Measurements from ENCODE around the gene VSX2.

Gene VSX2

DNA sequence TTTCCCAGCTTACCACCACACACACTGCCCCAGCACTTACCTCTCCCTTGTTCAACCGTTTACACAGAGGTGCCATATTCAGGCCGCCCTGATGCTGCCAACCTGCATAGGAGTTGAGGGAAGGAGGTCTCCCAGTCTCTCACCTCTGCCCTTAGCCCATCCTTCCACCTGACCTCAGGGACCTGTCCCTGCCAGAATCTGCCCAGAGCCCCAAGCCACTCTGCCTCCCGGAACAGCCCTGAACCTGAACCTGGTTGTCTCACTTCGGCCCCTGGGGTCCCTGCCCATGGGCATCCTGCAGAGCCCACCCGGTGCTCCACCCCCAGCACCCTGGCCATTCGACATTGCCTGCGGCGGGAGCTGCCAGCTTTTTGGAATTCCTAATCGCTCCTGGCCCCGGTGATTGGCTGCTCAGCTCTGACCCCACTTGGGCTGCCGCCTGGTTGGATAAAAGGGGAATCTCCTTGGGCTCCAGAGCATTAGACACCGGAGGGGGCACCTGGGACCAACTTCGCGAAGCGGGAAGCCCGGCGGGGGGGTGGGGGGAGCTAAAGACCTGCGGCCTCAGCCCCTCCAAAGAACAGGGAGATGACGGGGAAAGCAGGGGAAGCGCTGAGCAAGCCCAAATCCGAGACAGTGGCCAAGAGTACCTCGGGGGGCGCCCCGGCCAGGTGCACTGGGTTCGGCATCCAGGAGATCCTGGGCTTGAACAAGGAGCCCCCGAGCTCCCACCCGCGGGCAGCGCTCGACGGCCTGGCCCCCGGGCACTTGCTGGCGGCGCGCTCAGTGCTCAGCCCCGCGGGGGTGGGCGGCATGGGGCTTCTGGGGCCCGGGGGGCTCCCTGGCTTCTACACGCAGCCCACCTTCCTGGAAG is at the start of gene VSX2:
VSX2 (plus strand) TSS at position 476 of the 874 bp plus-strand sequence; CDS start at position 589, 113 bp downstream.
- Histone ChIP-seq H3K9ac (ENCODE audit: low read depth, low read length) (no peak within 1 kb of the TSS), H3K4me3 (ENCODE audit: low read depth, low read length) (peak within 1 kb of the TSS; percentile 47), H3K27ac (ENCODE audit: low read depth, low read length) (no peak within 1 kb of the TSS), H3K36me3 (ENCODE audit: control insufficient read depth, insufficient read depth, low read length) (no peaks in the 10 kb centered on the region), H3K4me1 (ENCODE audit: control insufficient read depth, insufficient read depth, low read length) (peaks cover 43% of the 10 kb centered on the region), H3K9me3 (ENCODE audit: control insufficient read depth, insufficient read depth, low read length) (no peaks in the 10 kb centered on the region), H3K27me3 (ENCODE audit: control insufficient read depth, insufficient read depth, low read length) (peaks cover 72% of the 10 kb centered on the region)

- Histone ChIP-seq H3K9ac (ENCODE audit: low read depth, low read length) (no peak overlapping the region), H3K4me3 (ENCODE audit: low read depth, low read length) (no peak overlapping the region), H3K4me1 (ENCODE audit: control insufficient read depth, insufficient read depth, low read length) (no peaks in the 10 kb centered on the region), H3K36me3 (ENCODE audit: control insufficient read depth, insufficient read depth, low read length) (0 out of 2 replicates have a peak, but pooled peaks cover 4% of the 10 kb centered on the region), H3K27me3 (ENCODE audit: control insufficient read depth, insufficient read depth, low read length) (no peaks in the 10 kb centered on the region), H3K9me3 (ENCODE audit: control insufficient read depth, insufficient read depth, low read length) (no peaks in the 10 kb centered on the region), H3K27ac (ENCODE audit: low read depth, low read length) (no peak overlapping the region)
Measured at GRCh38 chr14:74190927-74191575, 48.2 kb upstream of the VSX2 start.

- Histone ChIP-seq H3K4me1 (ENCODE audit: control insufficient read depth, insufficient read depth, low read length) (no peaks in the 10 kb centered on the region), H3K27ac (ENCODE audit: low read depth, low read length) (no peak overlapping the region), H3K9me3 (ENCODE audit: control insufficient read depth, insufficient read depth, low read length) (no peaks in the 10 kb centered on the region), H3K36me3 (ENCODE audit: control insufficient read depth, insufficient read depth, low read length) (peaks cover 14% of the 10 kb centered on the region), H3K9ac (ENCODE audit: low read depth, low read length) (no peak overlapping the region), H3K27me3 (ENCODE audit: control insufficient read depth, insufficient read depth, low read length) (no peaks in the 10 kb centered on the region), H3K4me3 (ENCODE audit: low read depth, low read length) (no peak overlapping the region)
Measured at GRCh38 chr14:74194506-74195274, 44.6 kb upstream of the VSX2 start.

GRCh38 chr14:74195623-74196022 is 43.6 kb upstream of the VSX2 start:
- H3K9me3 ChIP-seq (ENCODE audit: control insufficient read depth, insufficient read depth, low read length), result no peaks in the 10 kb centered on the region
- peaks cover 18% of the 10 kb centered on the region for H3K36me3 ChIP-seq (ENCODE audit: control insufficient read depth, insufficient read depth, low read length)
- no peaks in the 10 kb centered on the region for H3K27me3 ChIP-seq (ENCODE audit: control insufficient read depth, insufficient read depth, low read length)
- no peaks in the 10 kb centered on the region for H3K4me1 ChIP-seq (ENCODE audit: control insufficient read depth, insufficient read depth, low read length)
- H3K4me3 ChIP-seq (ENCODE audit: low read depth, low read length), result no peak overlapping the region
- H3K27ac ChIP-seq (ENCODE audit: low read depth, low read length), result no peak overlapping the region
- no peak overlapping the region for H3K9ac ChIP-seq (ENCODE audit: low read depth, low read length)

- peaks cover 26% of the 10 kb centered on the region for H3K36me3 ChIP-seq (ENCODE audit: control insufficient read depth, insufficient read depth, low read length)
- H3K9me3 ChIP-seq (ENCODE audit: control insufficient read depth, insufficient read depth, low read length), result no peaks in the 10 kb centered on the region
- no peak overlapping the region for H3K27ac ChIP-seq (ENCODE audit: low read depth, low read length)
- no peaks in the 10 kb centered on the region for H3K4me1 ChIP-seq (ENCODE audit: control insufficient read depth, insufficient read depth, low read length)
- H3K4me3 ChIP-seq (ENCODE audit: low read depth, low read length), result no peak overlapping the region
- H3K27me3 ChIP-seq (ENCODE audit: control insufficient read depth, insufficient read depth, low read length), result no peaks in the 10 kb centered on the region
- H3K9ac ChIP-seq (ENCODE audit: low read depth, low read length), result no peak overlapping the region
Measured at GRCh38 chr14:74198441-74199234, 40.6 kb upstream of the VSX2 start.

- Histone ChIP-seq H3K4me1 (ENCODE audit: control insufficient read depth, insufficient read depth, low read length) (no peaks in the 10 kb centered on the region), H3K27me3 (ENCODE audit: control insufficient read depth, insufficient read depth, low read length) (no peaks in the 10 kb centered on the region), H3K4me3 (ENCODE audit: low read depth, low read length) (no peak overlapping the region), H3K9ac (ENCODE audit: low read depth, low read length) (no peak overlapping the region), H3K9me3 (ENCODE audit: control insufficient read depth, insufficient read depth, low read length) (no peaks in the 10 kb centered on the region), H3K36me3 (ENCODE audit: control insufficient read depth, insufficient read depth, low read length) (peaks cover 26% of the 10 kb centered on the region), H3K27ac (ENCODE audit: low read depth, low read length) (no peak overlapping the region)
Measured at GRCh38 chr14:74202113-74202512, 37.1 kb upstream of the VSX2 start.

DNA sequence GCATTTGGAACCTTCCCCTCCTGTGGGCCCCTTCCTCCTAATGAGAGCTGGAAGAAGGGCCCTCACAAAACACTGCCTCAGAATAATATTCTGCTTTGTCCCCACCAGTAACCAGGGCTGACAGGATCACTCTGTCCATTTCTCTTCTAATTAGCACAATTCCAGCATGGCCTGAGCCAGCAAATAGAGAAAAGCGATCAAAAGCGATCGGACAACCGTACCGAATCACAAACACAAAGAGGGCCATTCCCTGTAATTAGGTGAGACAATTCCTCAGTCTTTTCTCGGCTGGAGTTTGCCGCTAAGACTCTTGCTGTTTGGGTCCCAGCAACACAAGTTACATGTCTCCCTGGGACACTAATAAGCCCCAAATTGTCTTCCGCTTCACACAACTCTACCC is 35.6 kb upstream of the VSX2 start:
- Histone ChIP-seq H3K27ac (ENCODE audit: low read depth, low read length) (no peak overlapping the region), H3K9ac (ENCODE audit: low read depth, low read length) (no peak overlapping the region), H3K4me3 (ENCODE audit: low read depth, low read length) (no peak overlapping the region), H3K36me3 (ENCODE audit: control insufficient read depth, insufficient read depth, low read length) (peaks cover 26% of the 10 kb centered on the region), H3K4me1 (ENCODE audit: control insufficient read depth, insufficient read depth, low read length) (no peaks in the 10 kb centered on the region), H3K27me3 (ENCODE audit: control insufficient read depth, insufficient read depth, low read length) (no peaks in the 10 kb centered on the region), H3K9me3 (ENCODE audit: control insufficient read depth, insufficient read depth, low read length) (no peaks in the 10 kb centered on the region)

DNA sequence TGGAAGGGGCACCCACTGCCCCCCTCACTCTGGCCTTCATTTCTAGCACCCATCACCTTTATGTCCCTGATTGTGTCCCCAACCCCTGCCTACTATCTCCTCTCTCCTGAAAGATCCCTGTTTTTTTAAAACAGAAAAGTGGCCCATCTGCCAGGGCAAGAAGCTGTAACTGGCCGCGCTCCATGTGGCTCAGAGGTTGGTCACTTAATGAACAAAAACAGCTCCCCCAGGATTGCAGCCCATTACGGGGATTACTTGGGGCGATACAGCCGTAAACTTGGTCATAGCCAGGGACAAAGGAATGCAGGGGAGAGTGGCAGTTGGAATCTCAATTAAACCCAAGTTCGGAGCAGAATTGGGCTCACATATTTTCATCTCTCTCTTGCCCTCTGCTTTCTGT is 34.8 kb upstream of the VSX2 start:
- Histone ChIP-seq H3K27ac (ENCODE audit: low read depth, low read length) (no peak overlapping the region), H3K9ac (ENCODE audit: low read depth, low read length) (no peak overlapping the region), H3K4me1 (ENCODE audit: control insufficient read depth, insufficient read depth, low read length) (no peaks in the 10 kb centered on the region), H3K9me3 (ENCODE audit: control insufficient read depth, insufficient read depth, low read length) (no peaks in the 10 kb centered on the region), H3K4me3 (ENCODE audit: low read depth, low read length) (no peak overlapping the region), H3K27me3 (ENCODE audit: control insufficient read depth, insufficient read depth, low read length) (no peaks in the 10 kb centered on the region), H3K36me3 (ENCODE audit: control insufficient read depth, insufficient read depth, low read length) (peaks cover 18% of the 10 kb centered on the region)

GRCh38 chr14:74205882-74206281 is 33.4 kb upstream of the VSX2 start:
- H3K27ac ChIP-seq (ENCODE audit: low read depth, low read length), result no peak overlapping the region
- H3K9ac ChIP-seq (ENCODE audit: low read depth, low read length), result no peak overlapping the region
- H3K36me3 ChIP-seq (ENCODE audit: control insufficient read depth, insufficient read depth, low read length), result peaks cover 9% of the 10 kb centered on the region
- H3K9me3 ChIP-seq (ENCODE audit: control insufficient read depth, insufficient read depth, low read length), result no peaks in the 10 kb centered on the region
- no peak overlapping the region for H3K4me3 ChIP-seq (ENCODE audit: low read depth, low read length)
- H3K27me3 ChIP-seq (ENCODE audit: control insufficient read depth, insufficient read depth, low read length), result no peaks in the 10 kb centered on the region
- H3K4me1 ChIP-seq (ENCODE audit: control insufficient read depth, insufficient read depth, low read length), result no peaks in the 10 kb centered on the region

DNA sequence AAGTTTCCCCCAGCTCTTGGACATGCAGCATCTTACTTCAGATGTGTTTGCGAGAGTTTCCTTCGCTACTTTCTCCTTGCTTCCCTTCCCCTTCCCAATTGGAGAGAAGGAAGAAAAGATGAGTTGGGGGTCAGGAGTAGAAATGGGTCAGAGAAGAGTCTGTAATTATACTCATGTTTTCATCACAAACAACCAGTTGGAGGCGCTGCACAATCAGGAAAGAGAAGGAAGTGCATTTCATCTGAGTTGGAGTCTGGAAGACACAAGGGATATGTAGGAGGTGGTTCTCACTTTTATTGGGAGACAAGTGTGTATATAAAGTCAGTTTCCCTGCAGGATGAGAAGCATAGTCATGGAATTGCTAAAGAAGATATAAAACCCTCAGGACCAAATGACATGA is 31.3 kb upstream of the VSX2 start:
- no peak overlapping the region for H3K27ac ChIP-seq (ENCODE audit: low read depth, low read length)
- H3K36me3 ChIP-seq (ENCODE audit: control insufficient read depth, insufficient read depth, low read length), result peaks cover 4% of the 10 kb centered on the region
- no peaks in the 10 kb centered on the region for H3K9me3 ChIP-seq (ENCODE audit: control insufficient read depth, insufficient read depth, low read length)
- no peaks in the 10 kb centered on the region for H3K4me1 ChIP-seq (ENCODE audit: control insufficient read depth, insufficient read depth, low read length)
- H3K9ac ChIP-seq (ENCODE audit: low read depth, low read length), result no peak overlapping the region
- H3K4me3 ChIP-seq (ENCODE audit: low read depth, low read length), result no peak overlapping the region
- H3K27me3 ChIP-seq (ENCODE audit: control insufficient read depth, insufficient read depth, low read length), result no peaks in the 10 kb centered on the region
